AG04449 (cell line): ENCODE data around the gene OR6Q1.

Source experiments
- CTCF ChIA-PET: fragments of 350-600 bp; formaldehyde crosslinking; extraction: SDS; loops from one replicate; lab custom pipeline; 2021; ENCODE audit warnings: antibody characterized with exemption; lab: Yijun Ruan, JAX
- POLR2A ChIA-PET: fragments of 400-600, 350-600 bp; formaldehyde crosslinking; extraction: SDS; loops from one replicate; lab custom pipeline; 2020; ENCODE audit warnings: antibody characterized with exemption, inconsistent platforms; lab: Yijun Ruan, JAX
- DNase-seq: peaks from one replicate; pipeline ENCODE4 v3.0.0-alpha.2; 2010; ENCODE audit warnings: low read depth, low spot score
- H3K4me3 ChIP-seq: 2 replicates; pipeline ENCODE4 v1.5.1; 2011; ENCODE audit warnings: low read depth, mild to moderate bottlenecking, control low read depth, low read length
- CTCF ChIP-seq: IDR thresholded peaks from one replicate; pipeline ENCODE4 v1.5.1; 2011; ENCODE audit warnings: mild to moderate bottlenecking, moderate library complexity, low read length, control low read depth, inconsistent platforms; ENCODE audit not compliant: insufficient read depth; ENCODE audit errors: missing control alignments

OR6Q1 gene

GRCh38 chr11:58060535-58060934, 29.8 kb downstream of the OR6Q1 start:
- DNase-seq: no peak
- CTCF ChIA-PET: interaction anchor here (1.2 to 1.3 kb wide), 2 partner anchors 225 to 260 kb away, joined by 3 read pairs; no protein-coding TSS in a partner anchor
- no peak for TF ChIP-seq CTCF
- no peak overlapping the region for H3K4me3 ChIP-seq
- POLR2A ChIA-PET: no interaction called here

GRCh38 chr11:58060939-58061672, 30.4 kb downstream of the OR6Q1 start:
- DNase-seq: no peak
- ChIA-PET CTCF (interaction anchor here (1.2 kb wide), 1 partner anchor 225 kb away, joined by 3 read pairs; no protein-coding TSS in a partner anchor), POLR2A (no interaction called here)
- TF ChIP-seq CTCF: no peak
- H3K4me3 ChIP-seq: no peak overlapping the region

- DNase-seq: peak; percentile 21
- ChIA-PET POLR2A (no interaction called here), CTCF (no interaction called here)
- no peak for TF ChIP-seq CTCF
- H3K4me3 ChIP-seq: no peak overlapping the region
These were observed 31.1 kb downstream of the OR6Q1 start for GRCh38 chr11:58061813-58062212.

GRCh38 chr11:58067685-58068084, 36.9 kb downstream of the OR6Q1 start:
- H3K4me3 ChIP-seq: no peak overlapping the region
- ChIA-PET POLR2A (no interaction called here), CTCF (no interaction called here)
- no peak for TF ChIP-seq CTCF
- no peak for DNase-seq

- H3K4me3 ChIP-seq: no peak overlapping the region
- POLR2A ChIA-PET: no interaction called here
- CTCF ChIA-PET: no interaction called here
- no peak for TF ChIP-seq CTCF
- no peak for DNase-seq
These were observed 37.9 kb downstream of the OR6Q1 start for GRCh38 chr11:58068655-58069054.

GRCh38 chr11:58070585-58070984, 39.8 kb downstream of the OR6Q1 start:
- ChIA-PET CTCF (no interaction called here), POLR2A (no interaction called here)
- TF ChIP-seq CTCF: no peak
- DNase-seq: no peak
- H3K4me3 ChIP-seq: no peak overlapping the region
